ENCODE data around the gene BGN.

BGN gene

DNA sequence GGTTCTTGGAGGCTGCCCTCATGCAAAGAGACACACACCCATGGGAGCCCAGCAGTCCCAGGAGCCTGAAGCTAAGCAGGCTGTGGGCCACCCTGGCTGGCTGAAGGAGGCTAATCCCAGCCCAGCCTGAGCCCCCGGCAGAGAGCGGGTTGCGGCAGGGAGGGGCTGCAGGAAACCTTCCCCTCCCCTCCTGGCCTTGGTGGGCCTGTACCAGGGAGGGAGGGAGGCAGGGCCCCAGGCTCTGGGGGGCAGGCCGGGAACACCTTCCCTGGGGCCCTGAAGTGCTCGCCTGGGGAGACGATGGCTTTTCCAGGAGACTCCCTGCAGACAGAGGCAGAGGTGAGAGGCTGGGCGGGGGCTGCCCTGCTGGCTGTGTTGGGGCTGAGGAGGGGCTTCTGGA lies 3.7 kb downstream of the BGN start:
- Histone ChIP-seq H3K27me3 (ENCODE audit: insufficient read depth, low read length) (no peaks in the 10 kb centered on the region), H2BK12ac (ENCODE audit: low read length) (no peak overlapping the region), H2AFZ (ENCODE audit: insufficient read depth, low read length, poor library complexity) (no peak overlapping the region), H3K79me1 (ENCODE audit: low read length) (peaks cover 3% of the 10 kb centered on the region), H4K91ac (ENCODE audit: low read depth, low read length) (no peak overlapping the region), H3K9ac (ENCODE audit: low read length) (no peak overlapping the region), H3K23ac (ENCODE audit: low read length) (no peak overlapping the region), H3K4ac (ENCODE audit: low read depth, low read length) (no peak overlapping the region), H3K36me3 (ENCODE audit: control insufficient read depth in 1 of 2, insufficient read depth in 2 of 2, low read length in 2 of 2) (no peaks in the 10 kb centered on the region), H3K4me1 (ENCODE audit: control insufficient read depth in 1 of 2, insufficient read depth in 2 of 2, low read length in 2 of 2) (no peaks in the 10 kb centered on the region), H3K4me2 (ENCODE audit: low read length) (no peak overlapping the region), H3K79me2 (ENCODE audit: control insufficient read depth, insufficient read depth, low read length, poor library complexity) (no peaks in the 10 kb centered on the region), H3K9me3 (ENCODE audit: insufficient read depth, low read depth, low read length) (peaks cover 1% of the 10 kb centered on the region), H3K14ac (ENCODE audit: low read length) (no peak overlapping the region), H3K4me3 (ENCODE audit: low read depth, low read length) (no peak overlapping the region), H2BK120ac (ENCODE audit: insufficient read depth, low read length, poor library complexity) (no peak overlapping the region), H3K27ac (ENCODE audit: low read depth, low read length) (no peak overlapping the region), H2BK5ac (ENCODE audit: low read depth, low read length, poor library complexity) (no peak overlapping the region), H4K8ac (ENCODE audit: low read depth, low read length) (no peak overlapping the region), H2AK5ac (ENCODE audit: low read length) (no peak overlapping the region), H4K12ac (ENCODE audit: low read depth, low read length) (no peak overlapping the region), H3K18ac (ENCODE audit: low read length) (no peak overlapping the region)
- WGBS (ENCODE audit: extremely low coverage, insufficient coverage, insufficient read length), result no CpG with 5 or more reads among the region's 7 CpGs
- DNase-seq, result no peak

- Histone ChIP-seq H4K8ac (ENCODE audit: low read depth, low read length) (no peak overlapping the region), H4K91ac (ENCODE audit: low read depth, low read length) (no peak overlapping the region), H2BK120ac (ENCODE audit: insufficient read depth, low read length, poor library complexity) (no peak overlapping the region), H3K27me3 (ENCODE audit: insufficient read depth, low read length) (no peaks in the 10 kb centered on the region), H3K9ac (ENCODE audit: low read length) (no peak overlapping the region), H3K27ac (ENCODE audit: low read depth, low read length) (no peak overlapping the region), H3K9me3 (ENCODE audit: insufficient read depth, low read depth, low read length) (peaks cover 1% of the 10 kb centered on the region), H3K4me1 (ENCODE audit: control insufficient read depth in 1 of 2, insufficient read depth in 2 of 2, low read length in 2 of 2) (no peaks in the 10 kb centered on the region), H3K14ac (ENCODE audit: low read length) (no peak overlapping the region), H2AK5ac (ENCODE audit: low read length) (no peak overlapping the region), H3K4me3 (ENCODE audit: low read depth, low read length) (no peak overlapping the region), H3K4ac (ENCODE audit: low read depth, low read length) (no peak overlapping the region), H3K4me2 (ENCODE audit: low read length) (no peak overlapping the region), H4K12ac (ENCODE audit: low read depth, low read length) (no peak overlapping the region), H3K23ac (ENCODE audit: low read length) (no peak overlapping the region), H2AFZ (ENCODE audit: insufficient read depth, low read length, poor library complexity) (no peak overlapping the region), H2BK5ac (ENCODE audit: low read depth, low read length, poor library complexity) (no peak overlapping the region), H3K79me1 (ENCODE audit: low read length) (peaks cover 3% of the 10 kb centered on the region), H2BK12ac (ENCODE audit: low read length) (no peak overlapping the region), H3K18ac (ENCODE audit: low read length) (no peak overlapping the region), H3K36me3 (ENCODE audit: control insufficient read depth in 1 of 2, insufficient read depth in 2 of 2, low read length in 2 of 2) (no peaks in the 10 kb centered on the region), H3K79me2 (ENCODE audit: control insufficient read depth, insufficient read depth, low read length, poor library complexity) (no peaks in the 10 kb centered on the region)
- no peak for DNase-seq
- WGBS (ENCODE audit: extremely low coverage, insufficient coverage, insufficient read length), result no CpG with 5 or more reads among the region's 15 CpGs
These were observed 4.6 kb downstream of the BGN start for GRCh38 chrX:153499341-153499740.

DNA sequence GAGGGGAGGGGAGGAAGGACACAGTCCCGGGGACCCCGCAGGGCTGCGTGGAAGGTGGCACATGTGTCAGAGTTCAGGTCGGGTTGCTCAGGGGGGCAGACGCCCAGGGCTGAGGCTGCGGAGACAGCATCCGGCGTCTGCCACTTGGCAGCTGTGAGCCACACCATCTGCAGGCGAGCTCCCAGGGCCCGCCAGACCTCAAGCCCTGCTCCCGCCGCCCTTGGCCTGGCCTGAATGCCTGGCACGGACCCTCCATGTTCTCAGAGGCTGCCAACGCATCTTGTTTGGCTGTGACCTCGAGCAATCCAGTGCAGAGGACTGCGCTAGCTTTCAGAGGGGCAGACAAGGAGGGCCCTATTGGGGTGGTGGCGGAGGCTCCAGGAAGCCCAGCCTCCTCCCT lies 5.1 kb downstream of the BGN start:
- Histone ChIP-seq H3K14ac (ENCODE audit: low read length) (no peak overlapping the region), H2BK12ac (ENCODE audit: low read length) (no peak overlapping the region), H4K8ac (ENCODE audit: low read depth, low read length) (no peak overlapping the region), H3K79me1 (ENCODE audit: low read length) (peaks cover 2% of the 10 kb centered on the region), H3K79me2 (ENCODE audit: control insufficient read depth, insufficient read depth, low read length, poor library complexity) (no peaks in the 10 kb centered on the region), H4K12ac (ENCODE audit: low read depth, low read length) (no peak overlapping the region), H2AFZ (ENCODE audit: insufficient read depth, low read length, poor library complexity) (no peak overlapping the region), H3K4me2 (ENCODE audit: low read length) (no peak overlapping the region), H3K23ac (ENCODE audit: low read length) (no peak overlapping the region), H2AK5ac (ENCODE audit: low read length) (no peak overlapping the region), H3K18ac (ENCODE audit: low read length) (no peak overlapping the region), H4K91ac (ENCODE audit: low read depth, low read length) (no peak overlapping the region), H3K9me3 (ENCODE audit: insufficient read depth, low read depth, low read length) (peaks cover 1% of the 10 kb centered on the region), H3K4ac (ENCODE audit: low read depth, low read length) (no peak overlapping the region), H3K4me1 (ENCODE audit: control insufficient read depth in 1 of 2, insufficient read depth in 2 of 2, low read length in 2 of 2) (no peaks in the 10 kb centered on the region), H2BK120ac (ENCODE audit: insufficient read depth, low read length, poor library complexity) (no peak overlapping the region), H3K27me3 (ENCODE audit: insufficient read depth, low read length) (no peaks in the 10 kb centered on the region), H3K27ac (ENCODE audit: low read depth, low read length) (no peak overlapping the region), H3K4me3 (ENCODE audit: low read depth, low read length) (no peak overlapping the region), H2BK5ac (ENCODE audit: low read depth, low read length, poor library complexity) (no peak overlapping the region), H3K36me3 (ENCODE audit: control insufficient read depth in 1 of 2, insufficient read depth in 2 of 2, low read length in 2 of 2) (no peaks in the 10 kb centered on the region), H3K9ac (ENCODE audit: low read length) (no peak overlapping the region)
- DNase-seq, result no peak
- no CpG with 5 or more reads among the region's 17 CpGs for WGBS (ENCODE audit: extremely low coverage, insufficient coverage, insufficient read length)

DNA sequence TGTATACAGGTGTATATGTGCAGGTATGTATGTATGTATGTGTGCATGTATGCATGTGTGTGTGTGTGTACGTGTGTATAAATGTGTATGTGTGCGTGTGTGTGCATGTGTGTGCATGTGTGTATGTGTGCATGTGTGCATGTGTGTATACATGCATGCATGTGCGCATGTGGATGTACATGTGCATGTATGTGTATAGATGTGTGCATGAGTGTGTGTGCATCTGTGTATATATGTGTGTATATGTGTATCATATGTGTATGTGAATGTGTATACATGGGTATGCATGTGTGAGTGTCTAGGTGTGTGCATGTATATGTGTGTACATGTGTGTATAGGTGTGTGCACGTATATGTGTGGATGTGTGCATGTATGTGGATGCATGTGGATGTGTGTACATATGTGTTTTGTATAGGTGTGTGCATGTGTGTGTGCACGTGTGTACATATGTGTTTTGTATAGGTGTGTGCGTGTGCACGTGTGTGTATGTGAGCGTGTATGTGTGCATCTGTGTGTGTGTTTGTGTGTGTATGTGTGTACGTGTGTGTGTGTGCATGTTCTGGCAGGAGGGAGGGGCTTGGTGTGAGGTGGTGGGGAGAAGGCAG lies 6.0 kb downstream of the BGN start:
- Histone ChIP-seq H3K4me3 (ENCODE audit: low read depth, low read length) (peak overlapping the region; percentile 35), H3K23ac (ENCODE audit: low read length) (no peak overlapping the region), H2BK5ac (ENCODE audit: low read depth, low read length, poor library complexity) (no peak overlapping the region), H2BK120ac (ENCODE audit: insufficient read depth, low read length, poor library complexity) (no peak overlapping the region), H2BK12ac (ENCODE audit: low read length) (no peak overlapping the region), H3K4ac (ENCODE audit: low read depth, low read length) (no peak overlapping the region), H3K79me1 (ENCODE audit: low read length) (no peaks in the 10 kb centered on the region), H3K4me1 (ENCODE audit: control insufficient read depth in 1 of 2, insufficient read depth in 2 of 2, low read length in 2 of 2) (no peaks in the 10 kb centered on the region), H3K79me2 (ENCODE audit: control insufficient read depth, insufficient read depth, low read length, poor library complexity) (no peaks in the 10 kb centered on the region), H2AFZ (ENCODE audit: insufficient read depth, low read length, poor library complexity) (no peak overlapping the region), H2AK5ac (ENCODE audit: low read length) (no peak overlapping the region), H3K9me3 (ENCODE audit: insufficient read depth, low read depth, low read length) (peaks cover 1% of the 10 kb centered on the region), H3K4me2 (ENCODE audit: low read length) (no peak overlapping the region), H4K8ac (ENCODE audit: low read depth, low read length) (no peak overlapping the region), H4K91ac (ENCODE audit: low read depth, low read length) (no peak overlapping the region), H3K27ac (ENCODE audit: low read depth, low read length) (no peak overlapping the region), H3K9ac (ENCODE audit: low read length) (no peak overlapping the region), H3K27me3 (ENCODE audit: insufficient read depth, low read length) (no peaks in the 10 kb centered on the region), H4K12ac (ENCODE audit: low read depth, low read length) (no peak overlapping the region), H3K14ac (ENCODE audit: low read length) (no peak overlapping the region), H3K36me3 (ENCODE audit: control insufficient read depth in 1 of 2, insufficient read depth in 2 of 2, low read length in 2 of 2) (no peaks in the 10 kb centered on the region), H3K18ac (ENCODE audit: low read length) (no peak overlapping the region)
- no peak for DNase-seq
- WGBS (ENCODE audit: extremely low coverage, insufficient coverage, insufficient read length), result no CpG with 5 or more reads among the region's 9 CpGs

Data from trophoblast cell (in vitro differentiated cells and primary cell).